HEK293 (cell line): Measurements from ENCODE around the gene OMA1.

Experiments used
- CTCF ChIA-PET: fragments of 350-600 bp; formaldehyde crosslinking; extraction: SDS; loops from one replicate; lab custom pipeline; 2021; ENCODE audit warnings: antibody characterized with exemption; lab: Yijun Ruan, JAX
- POLR2A ChIA-PET: fragments of 300-600 bp; formaldehyde crosslinking; extraction: SDS; loops from one replicate; lab custom pipeline; 2020; ENCODE audit warnings: antibody characterized with exemption, inconsistent platforms; lab: Yijun Ruan, JAX
- H3K27ac ChIP-seq: fragments of 200-500 bp; sonication (Bioruptor generic); 2 replicates; pipeline ENCODE4 v1.5.1; 2014; ENCODE audit warnings: low read depth, low read length, control low read depth, inconsistent platforms; ENCODE audit errors: extremely low read depth
- H3K36me3 ChIP-seq, 2 experiments: fragments of 200-500 bp in 1 of 2; sonication (Bioruptor generic) in 1 of 2; 1 replicate in 1 of 2; 2 replicates in 1 of 2; pipeline ENCODE4 v1.5.1; 2014 to 2017; ENCODE audit warnings: inconsistent platforms in 2 of 2, low read length in 2 of 2; ENCODE audit not compliant: control insufficient read depth in 2 of 2, insufficient read depth in 1 of 2
- H3K4me1 ChIP-seq: fragments of 200-500 bp; sonication (Bioruptor generic); 2 replicates; pipeline ENCODE4 v1.5.1; 2014; ENCODE audit warnings: mild to moderate bottlenecking, low read length, inconsistent platforms; ENCODE audit not compliant: control insufficient read depth, insufficient read depth
- H3K4me3 ChIP-seq: 2 replicates; pipeline ENCODE4 v1.5.1; 2011; ENCODE audit warnings: low read depth, mild to moderate bottlenecking, control low read depth, low read length, moderate library complexity
- H3K9me3 ChIP-seq: fragments of 200-500 bp; sonication (Bioruptor generic); 2 replicates; pipeline ENCODE4 v1.5.1; 2014; ENCODE audit warnings: low read depth, low read length, inconsistent platforms; ENCODE audit not compliant: control insufficient read depth, insufficient read depth
- PRDM2 ChIP-seq: fragments of 450-650 bp; formaldehyde crosslinking; IDR thresholded peaks from 2 replicates; pipeline ENCODE4 v1.5.1; 2016; ENCODE audit warnings: missing biosample characterization, missing genetic modification characterization, borderline replicate concordance
- TCF7L2 ChIP-seq: IDR thresholded peaks from 2 replicates; pipeline ENCODE4 v1.6.1; 2011; ENCODE audit warnings: low read depth, mild to moderate bottlenecking, inconsistent platforms, low read length, moderate library complexity, borderline replicate concordance
- ZBTB26 ChIP-seq: fragments of 450-650 bp; formaldehyde crosslinking; optimal IDR thresholded peaks from 2 replicates; pipeline ENCODE3; 2016; ENCODE audit warnings: missing biosample characterization, mild to moderate bottlenecking, missing genetic modification characterization
- ZBTB48 ChIP-seq: fragments of 450-650 bp; formaldehyde crosslinking; IDR thresholded peaks from 2 replicates; pipeline ENCODE4 v1.5.1; 2016; ENCODE audit warnings: missing biosample characterization, missing genetic modification characterization
- ZBTB7A ChIP-seq: fragments of 450-650 bp; formaldehyde crosslinking; IDR thresholded peaks from 2 replicates; pipeline ENCODE4 v1.5.1; 2016; ENCODE audit warnings: low read depth, missing biosample characterization, missing genetic modification characterization
- ZNF121 ChIP-seq: fragments of 450-650 bp; formaldehyde crosslinking; IDR thresholded peaks from 2 replicates; pipeline ENCODE4 v1.5.1; 2016; ENCODE audit warnings: missing biosample characterization, missing genetic modification characterization
- ZNF157 ChIP-seq: fragments of 450-650 bp; formaldehyde crosslinking; IDR thresholded peaks from 2 replicates; pipeline ENCODE4 v1.5.1; 2016; ENCODE audit warnings: missing biosample characterization, missing genetic modification characterization
- ZNF23 ChIP-seq: fragments of 450-650 bp; formaldehyde crosslinking; IDR thresholded peaks from 2 replicates; pipeline ENCODE4 v1.5.1; 2016; ENCODE audit warnings: missing biosample characterization, missing genetic modification characterization, borderline replicate concordance
- ZNF302 ChIP-seq: fragments of 450-650 bp; formaldehyde crosslinking; IDR thresholded peaks from 2 replicates; pipeline ENCODE4 v1.5.1; 2016; ENCODE audit warnings: missing biosample characterization, missing genetic modification characterization, low read depth
- ZNF404 ChIP-seq: fragments of 450-650 bp; formaldehyde crosslinking; IDR thresholded peaks from 2 replicates; pipeline ENCODE4 v1.5.1; 2017; ENCODE audit warnings: missing biosample characterization, missing genetic modification characterization
- ZNF48 ChIP-seq: fragments of 450-650 bp; formaldehyde crosslinking; IDR thresholded peaks from 2 replicates; pipeline ENCODE4 v1.5.1; 2016; ENCODE audit warnings: missing biosample characterization, missing genetic modification characterization
- ZNF513 ChIP-seq: fragments of 450-650 bp; IDR thresholded peaks from 2 replicates; pipeline ENCODE4 v1.5.1; 2018; ENCODE audit warnings: missing biosample characterization, missing genetic modification characterization
- ZNF660 ChIP-seq: fragments of 450-650 bp; IDR thresholded peaks from 2 replicates; pipeline ENCODE4 v1.5.1; 2018; ENCODE audit warnings: missing biosample characterization, mild to moderate bottlenecking, missing genetic modification characterization
- ZSCAN5A ChIP-seq: fragments of 450-650 bp; formaldehyde crosslinking; IDR thresholded peaks from 2 replicates; pipeline ENCODE4 v1.5.1; 2016; ENCODE audit warnings: missing biosample characterization, missing genetic modification characterization
- TF ChIP-seq, protein P1 (sequence below): fragments of 450-650 bp; formaldehyde crosslinking; IDR thresholded peaks from 2 replicates; pipeline ENCODE4 v1.5.1; 2017; ENCODE audit warnings: missing biosample characterization, missing genetic modification characterization
- TF ChIP-seq, protein P2 (sequence below): fragments of 450-650 bp; formaldehyde crosslinking; IDR thresholded peaks from 2 replicates; pipeline ENCODE4 v1.5.1; 2016; ENCODE audit warnings: missing biosample characterization, missing genetic modification characterization

The OMA1 gene

DNA sequence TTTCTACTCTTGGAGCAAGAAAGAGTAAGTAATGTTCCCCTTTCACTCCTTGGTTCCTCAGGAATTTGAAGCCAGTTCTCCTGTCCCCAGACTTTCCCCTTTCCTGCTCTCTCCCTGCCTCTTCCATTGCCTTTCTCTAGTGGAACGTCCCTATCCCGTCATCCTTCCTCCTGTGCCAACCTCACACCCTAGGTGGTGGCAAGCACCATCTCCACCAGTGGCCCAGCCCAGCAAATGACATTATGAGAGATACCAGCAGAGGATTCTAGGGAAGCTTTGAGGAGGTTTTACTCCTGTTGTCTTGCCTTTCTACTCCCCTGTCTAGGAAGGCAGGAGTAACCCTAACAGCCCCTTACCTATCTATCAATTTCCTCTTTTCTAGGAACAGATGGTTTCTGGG is 38.6 kb upstream of the OMA1 start (continued):
- no peak for TF ChIP-seq ZSCAN5A (tag by site-specific recombination)

DNA sequence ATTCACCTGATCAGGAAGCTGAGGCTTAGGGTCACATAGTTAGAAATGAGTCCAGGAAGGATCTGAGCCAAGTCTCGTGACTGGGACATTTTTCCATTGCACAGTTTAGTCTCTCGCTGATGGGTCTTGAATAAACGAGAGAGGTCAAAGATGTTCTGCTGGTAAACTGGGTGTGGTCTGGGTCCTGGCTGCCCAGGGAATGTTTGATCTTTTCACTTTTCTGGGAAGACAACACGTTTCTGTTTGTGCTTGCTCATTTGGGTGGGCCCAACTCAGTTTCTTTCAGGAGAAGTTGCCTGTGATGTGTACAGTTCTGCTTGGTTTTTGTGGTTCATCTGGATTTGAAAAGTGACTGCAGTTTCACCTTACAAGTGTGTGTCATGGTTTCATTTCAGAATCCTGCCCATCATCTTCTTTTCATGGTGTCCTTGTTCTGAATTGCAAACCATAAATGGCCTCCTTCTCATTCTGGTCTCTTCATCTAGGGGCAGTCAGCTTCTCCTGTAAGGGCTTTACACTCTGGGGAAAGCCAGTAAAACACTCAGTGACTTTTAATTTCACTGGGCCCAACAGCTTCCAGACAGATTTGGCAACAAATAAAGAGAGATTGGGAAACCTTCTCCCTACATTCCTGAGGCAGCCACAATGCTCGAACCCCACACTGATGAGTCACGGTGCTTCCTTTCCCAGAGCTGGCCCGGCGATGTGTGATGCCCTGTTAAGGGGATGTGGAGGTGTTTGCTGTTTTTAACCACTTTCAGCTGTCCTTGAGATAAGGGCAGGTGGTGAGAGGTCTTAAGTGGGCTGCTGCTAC is 37.8 kb upstream of the OMA1 start:
- Histone ChIP-seq H3K36me3 (no peaks in the 10 kb centered on the region), H3K9me3 (no peaks in the 10 kb centered on the region), H3K4me3 (no peak overlapping the region), H3K4me1 (no peaks in the 10 kb centered on the region), H3K27ac (no peak overlapping the region)
- POLR2A ChIA-PET, result no interaction called here
- TF ChIP-seq ZNF157 (tag by site-specific recombination) (no peak), ZNF48 (tag by site-specific recombination) (no peak), ZNF302 (tag by site-specific recombination) (no peak), ZBTB7A (tag by site-specific recombination) (no peak), ZNF23 (tag by site-specific recombination) (no peak), PRDM2 (tag by site-specific recombination) (no peak), TCF7L2 (no peak), ZNF121 (tag by site-specific recombination) (no peak), ZNF660 (tag by site-specific recombination) (0 out of 2 replicates have a peak, but pooled peaks have one; percentile 30), ZNF513 (tag by site-specific recombination) (no peak), ZBTB48 (tag by site-specific recombination) (peak; percentile 46; the same call in 1 of the 2 replicates)
- CTCF ChIA-PET, result interaction anchor here (0.6 to 1.2 kb wide), 3 partner anchors 13 to 1753 kb away, joined by 3 read pairs; no protein-coding TSS in a partner anchor

GRCh38 chr1:58583496-58583895 is 37.0 kb upstream of the OMA1 start:
- H3K27ac ChIP-seq, result no peak overlapping the region
- CTCF ChIA-PET, result interaction anchor here (0.6 to 1.2 kb wide), 3 partner anchors 12 to 415 kb away, joined by 3 read pairs; no protein-coding TSS in a partner anchor
- H3K9me3 ChIP-seq, result no peaks in the 10 kb centered on the region
- no peaks in the 10 kb centered on the region for H3K4me1 ChIP-seq
- no peak overlapping the region for H3K4me3 ChIP-seq
- POLR2A ChIA-PET, result no interaction called here
- H3K36me3 ChIP-seq, result no peaks in the 10 kb centered on the region
- TF ChIP-seq ZBTB26 (tag by site-specific recombination) (no peak), ZNF404 (no peak)
- TF ChIP-seq, protein P1, sequence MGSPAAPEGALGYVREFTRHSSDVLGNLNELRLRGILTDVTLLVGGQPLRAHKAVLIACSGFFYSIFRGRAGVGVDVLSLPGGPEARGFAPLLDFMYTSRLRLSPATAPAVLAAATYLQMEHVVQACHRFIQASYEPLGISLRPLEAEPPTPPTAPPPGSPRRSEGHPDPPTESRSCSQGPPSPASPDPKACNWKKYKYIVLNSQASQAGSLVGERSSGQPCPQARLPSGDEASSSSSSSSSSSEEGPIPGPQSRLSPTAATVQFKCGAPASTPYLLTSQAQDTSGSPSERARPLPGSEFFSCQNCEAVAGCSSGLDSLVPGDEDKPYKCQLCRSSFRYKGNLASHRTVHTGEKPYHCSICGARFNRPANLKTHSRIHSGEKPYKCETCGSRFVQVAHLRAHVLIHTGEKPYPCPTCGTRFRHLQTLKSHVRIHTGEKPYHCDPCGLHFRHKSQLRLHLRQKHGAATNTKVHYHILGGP (tag by site-specific recombination), result no peak
- TF ChIP-seq, protein P2, sequence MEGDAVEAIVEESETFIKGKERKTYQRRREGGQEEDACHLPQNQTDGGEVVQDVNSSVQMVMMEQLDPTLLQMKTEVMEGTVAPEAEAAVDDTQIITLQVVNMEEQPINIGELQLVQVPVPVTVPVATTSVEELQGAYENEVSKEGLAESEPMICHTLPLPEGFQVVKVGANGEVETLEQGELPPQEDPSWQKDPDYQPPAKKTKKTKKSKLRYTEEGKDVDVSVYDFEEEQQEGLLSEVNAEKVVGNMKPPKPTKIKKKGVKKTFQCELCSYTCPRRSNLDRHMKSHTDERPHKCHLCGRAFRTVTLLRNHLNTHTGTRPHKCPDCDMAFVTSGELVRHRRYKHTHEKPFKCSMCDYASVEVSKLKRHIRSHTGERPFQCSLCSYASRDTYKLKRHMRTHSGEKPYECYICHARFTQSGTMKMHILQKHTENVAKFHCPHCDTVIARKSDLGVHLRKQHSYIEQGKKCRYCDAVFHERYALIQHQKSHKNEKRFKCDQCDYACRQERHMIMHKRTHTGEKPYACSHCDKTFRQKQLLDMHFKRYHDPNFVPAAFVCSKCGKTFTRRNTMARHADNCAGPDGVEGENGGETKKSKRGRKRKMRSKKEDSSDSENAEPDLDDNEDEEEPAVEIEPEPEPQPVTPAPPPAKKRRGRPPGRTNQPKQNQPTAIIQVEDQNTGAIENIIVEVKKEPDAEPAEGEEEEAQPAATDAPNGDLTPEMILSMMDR (tag by site-specific recombination), result no peak
